Measurements from ENCODE around the gene TBC1D1.

Gene TBC1D1

GRCh38 chr4:37890801-37891259 is at the start of gene TBC1D1:
TSS of gene TBC1D1 (plus strand) at chr4:37891084. CDS start at chr4:37902096, 11,012 bp downstream.
- ATAC-seq (peak; percentile 14), DNase-seq (peak; percentile 64)

- ATAC-seq: no peak
- no peak for DNase-seq
Observed at GRCh38 chr4:37844204-37844603, 46.7 kb upstream of the TBC1D1 start.

- ATAC-seq (no peak), DNase-seq (no peak)
Observed at GRCh38 chr4:37845201-37845600, 45.7 kb upstream of the TBC1D1 start.

- DNase-seq (no peak), ATAC-seq (no peak)
Observed at GRCh38 chr4:37847311-37847884, 43.5 kb upstream of the TBC1D1 start.

- no peak for ATAC-seq
- DNase-seq: no peak
Observed at GRCh38 chr4:37852376-37852775, 38.5 kb upstream of the TBC1D1 start.

- no peak for ATAC-seq
Observed at GRCh38 chr4:37858112-37858511, 32.8 kb upstream of the TBC1D1 start.

GRCh38 chr4:37858872-37859271 is 32.0 kb upstream of the TBC1D1 start:
- DNase-seq (no peak), ATAC-seq (no peak)

More at GRCh38 chr4:37858112-37858511, 32.8 kb upstream of the TBC1D1 start:
- DNase-seq: no peak

GRCh38 chr4:37860266-37860665 is 30.6 kb upstream of the TBC1D1 start:
- DNase-seq: no peak
- no peak for ATAC-seq

- ATAC-seq: no peak
Observed at GRCh38 chr4:37862961-37863360, 27.9 kb upstream of the TBC1D1 start.

GRCh38 chr4:37864786-37865185 is 26.1 kb upstream of the TBC1D1 start:
- DNase-seq (no peak), ATAC-seq (no peak)

More at GRCh38 chr4:37862961-37863360, 27.9 kb upstream of the TBC1D1 start:
- DNase-seq: no peak

GRCh38 chr4:37865450-37865849 is 25.4 kb upstream of the TBC1D1 start:
- no peak for DNase-seq

GRCh38 chr4:37867102-37867501 is 23.8 kb upstream of the TBC1D1 start:
- DNase-seq (no peak), ATAC-seq (no peak)

More at GRCh38 chr4:37865450-37865849, 25.4 kb upstream of the TBC1D1 start:
- no peak for ATAC-seq

- ATAC-seq (no peak), DNase-seq (no peak)
Observed at GRCh38 chr4:37868238-37868637, 22.6 kb upstream of the TBC1D1 start.

- ATAC-seq: no peak
Observed at GRCh38 chr4:37872310-37872988, 18.4 kb upstream of the TBC1D1 start.

GRCh38 chr4:37873386-37873785 is 17.5 kb upstream of the TBC1D1 start:
- ATAC-seq: peak; percentile 81
- DNase-seq: no peak

More at GRCh38 chr4:37872310-37872988, 18.4 kb upstream of the TBC1D1 start:
- no peak for DNase-seq

- ATAC-seq (no peak), DNase-seq (no peak)
Observed at GRCh38 chr4:37876156-37876555, 14.7 kb upstream of the TBC1D1 start.

- DNase-seq: no peak
Observed at GRCh38 chr4:37879365-37879764, 11.5 kb upstream of the TBC1D1 start.

GRCh38 chr4:37881811-37882210 is 9.1 kb upstream of the TBC1D1 start:
- ATAC-seq: no peak
- DNase-seq: no peak

More at GRCh38 chr4:37879365-37879764, 11.5 kb upstream of the TBC1D1 start:
- no peak for ATAC-seq

GRCh38 chr4:37882665-37883296 is 8.1 kb upstream of the TBC1D1 start:
- ATAC-seq: no peak
- DNase-seq: no peak

- DNase-seq: no peak
- peak; percentile 69 for ATAC-seq
Observed at GRCh38 chr4:37884855-37885487, 5.9 kb upstream of the TBC1D1 start.

- ATAC-seq: no peak
- no peak for DNase-seq
Observed at GRCh38 chr4:37885496-37885895, 5.4 kb upstream of the TBC1D1 start.

Data from stimulated activated naive CD8-positive, alpha-beta T cell treated with anti-CD3 and anti-CD28 coated beads, Interleukin-15, Interleukin-2, amounts not matched to agents 100 U/mL and 50 U/mL, for 24 hours (primary cell).